ENCODE results near the gene ZNF3.
A peak's percentile ranks its signal among the peaks of the same experiment; 100 is the strongest.
"Not testable (repeated sequence)": the region's sequence is repeated elsewhere in the genome, so short reads cannot be mapped to it uniquely, and the experiment has no call there.

Gene ZNF3

DNA sequence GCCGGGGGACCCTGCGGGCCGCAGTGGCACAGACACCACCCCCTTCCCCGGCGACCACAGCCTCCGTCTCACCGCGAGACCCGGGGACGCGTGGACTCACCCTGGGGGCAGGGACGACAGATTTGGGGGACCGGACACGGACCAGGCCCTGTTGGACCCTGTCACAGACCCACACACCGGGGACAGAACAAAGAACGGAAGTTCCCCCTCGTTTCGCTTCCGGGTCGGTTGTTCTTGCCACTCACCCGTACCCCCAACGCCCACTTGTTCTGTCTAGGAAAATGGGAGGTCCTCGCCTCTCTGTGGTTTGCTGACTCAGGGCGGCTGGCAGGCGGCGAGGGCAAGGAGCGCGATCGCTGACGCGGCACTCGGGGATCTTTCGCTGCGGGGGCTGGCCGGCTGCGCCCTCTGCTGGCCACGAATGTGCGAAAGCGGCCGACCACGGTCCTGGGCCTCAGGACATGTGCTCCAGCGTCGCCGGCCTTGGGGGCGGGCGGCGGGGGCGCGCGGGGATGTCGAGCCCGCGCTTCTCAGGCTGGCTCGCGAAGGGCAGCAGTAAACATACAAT is at the start of gene ZNF3:
Gene ZNF3 (minus strand): TSS at position 189 of the 568 bp plus-strand sequence. CDS start 4,366 bp downstream, outside the sequence.
- peak within 1 kb of the TSS; percentile 95 for H3K4me3 ChIP-seq (ENCODE audit: low read depth, low read length)
- peak; percentile 97 for DNase-seq (ENCODE audit: low read depth)

DNA sequence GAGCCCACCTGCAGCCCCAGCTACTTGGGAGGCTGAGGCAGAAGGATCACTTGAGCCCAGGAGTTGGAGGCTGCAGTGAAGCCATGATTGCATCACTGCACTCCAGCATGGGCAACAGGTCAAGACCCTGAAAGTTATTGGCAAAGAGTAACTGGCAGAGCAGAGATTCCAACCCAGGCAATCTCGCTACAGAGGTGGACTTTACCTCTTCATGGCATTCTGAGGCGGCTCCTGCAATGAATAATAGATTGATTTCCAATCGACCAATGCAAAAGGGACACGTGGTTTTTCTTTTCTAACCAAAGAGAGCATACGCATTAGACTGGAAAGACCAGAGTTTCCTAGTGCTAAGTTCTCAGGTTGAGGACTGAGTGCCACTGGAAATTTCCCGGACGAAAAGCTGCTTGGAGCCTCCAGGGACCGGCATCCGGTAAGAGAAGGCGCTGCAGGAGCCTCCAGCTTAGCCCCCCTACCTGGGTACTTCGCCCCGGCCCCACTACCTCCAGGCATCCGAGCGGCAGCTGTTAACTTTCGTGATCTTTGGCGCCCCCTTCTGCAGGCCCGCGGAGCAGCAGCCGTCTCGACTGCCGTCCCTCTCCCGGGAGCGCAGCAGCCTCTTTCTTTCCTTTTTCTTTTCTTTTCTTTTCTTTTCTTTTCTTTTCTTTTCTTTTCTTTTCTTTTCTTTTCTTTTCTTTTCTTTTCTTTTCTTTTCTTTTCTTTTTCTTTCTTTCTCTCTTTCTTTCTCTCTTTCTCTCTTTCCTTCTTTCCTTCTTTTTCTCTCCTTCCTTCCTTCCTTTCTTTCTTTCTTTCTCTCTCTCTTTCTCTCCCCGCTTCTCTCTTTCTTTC is 49.3 kb upstream of the ZNF3 start:
- no peak overlapping the region for H3K4me3 ChIP-seq (ENCODE audit: low read depth, low read length)
- DNase-seq (ENCODE audit: low read depth), result no peak

DNA sequence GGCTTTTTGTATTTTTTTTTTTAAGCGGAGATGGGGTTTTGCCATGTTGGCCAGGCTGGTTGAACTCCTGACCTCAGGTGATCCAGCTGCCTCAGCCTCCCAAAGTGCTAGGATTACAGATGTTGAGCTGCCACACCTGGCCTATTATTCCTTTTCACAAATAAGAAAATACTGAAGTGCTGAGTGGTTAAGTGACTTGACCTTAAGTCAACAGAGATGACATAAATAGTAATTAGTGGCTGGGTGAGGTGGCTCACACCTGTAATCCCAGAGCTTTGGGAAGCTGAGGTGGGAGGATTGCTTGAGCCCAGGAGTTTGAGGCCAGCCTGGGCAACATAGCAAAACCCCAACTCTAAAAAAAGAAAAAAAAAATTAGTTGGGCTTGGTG is 48.7 kb upstream of the ZNF3 start:
- not testable (repeated sequence) for DNase-seq (ENCODE audit: low read depth); H3K4me3 ChIP-seq (ENCODE audit: low read depth, low read length)

DNA sequence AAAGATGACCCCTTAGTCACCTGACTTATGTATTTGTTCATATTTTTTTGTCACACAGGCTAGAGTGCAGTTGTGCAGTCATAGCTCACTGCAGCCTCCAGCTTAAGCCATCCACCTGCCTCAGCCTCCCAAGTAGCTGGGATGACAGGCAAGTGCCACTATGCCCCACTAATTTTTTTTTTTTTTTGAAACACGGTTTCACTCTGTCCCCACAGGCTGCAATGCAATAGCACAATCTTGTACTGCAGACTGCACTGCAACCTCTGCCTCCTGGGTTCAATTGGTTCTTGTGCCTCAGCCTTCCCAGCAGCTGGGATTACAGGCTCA is 47.1 kb upstream of the ZNF3 start:
- DNase-seq (ENCODE audit: low read depth), result no peak
- no peak overlapping the region for H3K4me3 ChIP-seq (ENCODE audit: low read depth, low read length)

DNA sequence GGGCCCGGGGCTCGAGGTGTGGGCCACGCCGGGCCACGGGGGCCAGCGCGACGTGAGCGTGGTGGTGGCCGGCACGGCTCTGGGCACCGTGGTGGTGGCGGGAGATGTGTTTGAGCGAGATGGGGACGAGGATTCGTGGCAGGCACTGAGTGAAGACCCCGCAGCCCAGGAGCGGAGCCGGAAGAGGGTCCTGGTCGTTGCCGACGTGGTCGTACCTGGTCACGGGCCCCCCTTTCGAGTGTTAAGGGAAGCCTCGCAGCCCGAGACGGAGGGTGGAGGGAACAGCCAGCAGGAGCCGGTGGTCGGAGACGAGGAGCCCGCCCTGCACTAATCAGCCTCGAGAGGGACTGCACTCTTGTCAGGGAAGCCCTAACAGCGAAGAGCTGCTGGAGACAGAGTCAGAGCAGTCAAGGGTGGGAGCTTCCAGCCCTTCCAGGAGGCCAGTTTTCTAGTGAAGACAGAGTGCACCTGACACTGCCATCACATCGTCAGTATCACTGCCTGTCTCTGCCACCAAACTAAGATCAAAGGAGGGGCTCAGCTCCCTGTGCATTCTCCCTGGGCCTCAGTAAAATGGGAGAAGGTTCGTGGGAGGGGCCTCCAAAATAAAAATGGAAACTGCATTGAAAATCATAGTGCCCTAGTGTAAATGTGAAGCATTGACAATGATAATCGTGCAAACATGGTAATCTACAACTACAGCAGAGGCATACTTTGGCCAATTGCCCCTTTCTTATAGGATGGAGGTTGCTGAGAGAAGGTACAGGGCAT is 46.5 kb upstream of the ZNF3 start:
- DNase-seq (ENCODE audit: low read depth), result no peak

DNA sequence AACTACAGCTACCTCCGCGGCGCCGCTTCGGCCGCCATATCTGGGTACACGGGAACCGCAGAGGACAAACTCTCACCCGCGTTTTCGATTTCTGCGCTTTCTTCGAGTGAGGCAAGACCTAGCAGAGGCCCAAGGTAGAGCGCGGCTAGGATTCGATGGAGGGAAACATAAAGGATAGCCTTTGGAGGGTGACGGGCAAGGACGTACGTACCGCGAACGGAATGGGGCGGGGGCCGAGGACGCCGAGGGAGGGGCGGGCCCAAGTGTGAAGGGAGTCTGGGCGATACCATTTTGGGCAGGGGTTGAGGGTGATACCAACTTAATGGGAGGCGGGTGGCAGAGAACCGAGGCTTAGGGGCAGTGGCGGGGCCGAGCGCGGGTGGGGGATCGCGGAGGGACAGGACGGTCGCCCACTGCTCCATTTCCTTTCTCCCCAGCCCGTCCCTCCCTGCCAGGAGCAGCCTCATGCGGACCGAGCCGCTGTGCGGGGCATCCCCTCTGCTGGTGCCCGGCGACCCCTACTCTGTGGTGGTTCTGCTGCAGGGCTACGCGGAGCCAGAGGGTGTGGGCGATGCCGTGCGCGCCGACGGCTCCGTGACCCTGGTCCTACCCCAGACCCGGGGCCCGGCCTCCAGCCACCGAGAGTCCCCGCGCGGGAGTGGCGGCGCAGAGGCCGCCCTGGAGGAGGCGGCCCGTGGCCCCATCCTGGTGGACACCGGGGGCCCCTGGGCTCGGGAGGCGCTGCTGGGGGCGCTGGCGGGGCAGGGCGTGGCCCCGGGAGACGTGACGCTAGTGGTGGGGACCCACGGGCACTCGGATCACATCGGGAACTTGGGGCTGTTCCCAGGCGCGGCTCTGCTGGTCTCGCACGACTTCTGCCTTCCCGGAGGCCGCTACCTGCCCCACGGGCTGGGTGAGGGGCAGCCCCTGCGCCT is 45.7 kb upstream of the ZNF3 start, which contains the start of gene MBLAC1:
Gene MBLAC1 (plus strand): TSS at position 37 of the 935 bp plus-strand sequence. CDS start 429 bp downstream, at position 466.
- peak; percentile 81 for DNase-seq (ENCODE audit: low read depth)
- peak within 1 kb of the TSS; percentile 90 for H3K4me3 ChIP-seq (ENCODE audit: low read depth, low read length)

More for the DNA sequence above, 46.5 kb upstream of the ZNF3 start:
- peak overlapping the region; percentile 90 for H3K4me3 ChIP-seq (ENCODE audit: low read depth, low read length)

DNA sequence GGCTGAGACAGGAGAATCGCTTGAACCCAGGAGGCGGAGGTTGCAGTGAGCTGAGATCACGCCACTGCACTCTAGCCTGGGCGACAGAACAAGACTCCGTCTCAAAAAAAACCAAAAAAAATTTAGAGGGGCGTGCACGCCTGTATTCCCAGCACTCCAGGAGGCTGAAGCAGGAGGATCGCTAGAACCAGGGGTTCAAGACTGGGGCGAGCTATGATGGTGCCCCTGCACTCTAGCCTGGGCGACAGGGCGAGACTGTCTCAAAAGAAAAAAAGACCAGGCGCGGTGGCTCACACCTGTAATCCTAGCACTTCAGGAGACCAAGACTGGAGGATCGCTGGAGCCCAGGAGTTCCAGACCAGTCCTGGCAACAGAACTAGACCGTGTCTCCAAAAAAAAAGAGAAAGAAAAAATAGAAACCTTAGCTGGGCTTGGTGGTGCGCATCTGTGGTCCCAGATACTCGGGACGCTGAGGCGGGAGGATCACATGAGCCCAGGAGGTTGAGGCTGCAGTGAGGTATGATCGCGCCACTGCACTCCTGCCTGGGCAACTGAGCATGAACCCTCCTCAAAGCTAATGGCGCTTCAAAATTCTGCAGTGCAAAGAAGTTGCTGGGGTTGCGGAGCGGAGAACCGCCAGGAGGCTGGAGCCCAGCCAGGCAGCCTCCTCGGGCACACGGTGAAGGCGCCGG is 44.9 kb upstream of the ZNF3 start:
- peak overlapping the region; percentile 90 for H3K4me3 ChIP-seq (ENCODE audit: low read depth, low read length)
- DNase-seq (ENCODE audit: low read depth), result no peak

DNA sequence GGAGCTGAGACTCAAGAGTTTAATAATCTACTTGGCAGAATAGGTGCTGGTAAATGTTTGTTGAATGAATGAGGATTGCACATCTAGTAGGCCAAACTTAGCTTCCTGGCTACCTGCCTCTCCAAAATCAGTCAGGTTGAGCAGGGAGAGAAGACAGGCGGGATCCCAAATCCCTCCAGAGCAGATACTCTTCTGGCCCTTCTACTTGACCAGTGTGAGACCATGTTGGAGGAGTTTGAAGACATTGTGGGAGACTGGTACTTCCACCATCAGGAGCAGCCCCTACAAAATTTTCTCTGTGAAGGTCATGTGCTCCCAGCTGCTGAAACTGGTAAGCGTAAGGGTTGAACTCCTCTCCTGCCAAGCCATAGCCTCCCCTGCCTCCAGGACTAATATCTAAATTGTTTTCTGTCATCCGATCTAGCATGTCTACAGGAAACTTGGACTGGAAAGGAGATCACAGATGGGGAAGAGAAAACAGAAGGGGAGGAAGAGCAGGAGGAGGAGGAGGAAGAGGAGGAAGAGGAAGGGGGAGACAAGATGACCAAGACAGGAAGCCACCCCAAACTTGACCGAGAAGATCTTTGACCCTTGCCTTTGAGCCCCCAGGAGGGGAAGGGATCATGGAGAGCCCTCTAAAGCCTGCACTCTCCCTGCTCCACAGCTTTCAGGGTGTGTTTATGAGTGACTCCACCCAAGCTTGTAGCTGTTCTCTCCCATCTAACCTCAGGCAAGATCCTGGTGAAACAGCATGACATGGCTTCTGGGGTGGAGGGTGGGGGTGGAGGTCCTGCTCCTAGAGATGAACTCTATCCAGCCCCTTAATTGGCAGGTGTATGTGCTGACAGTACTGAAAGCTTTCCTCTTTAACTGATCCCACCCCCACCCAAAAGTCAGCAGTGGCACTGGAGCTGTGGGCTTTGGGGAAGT is 43.0 kb upstream of the ZNF3 start:
- H3K4me3 ChIP-seq (ENCODE audit: low read depth, low read length), result no peak overlapping the region
- DNase-seq (ENCODE audit: low read depth), result no peak

DNA sequence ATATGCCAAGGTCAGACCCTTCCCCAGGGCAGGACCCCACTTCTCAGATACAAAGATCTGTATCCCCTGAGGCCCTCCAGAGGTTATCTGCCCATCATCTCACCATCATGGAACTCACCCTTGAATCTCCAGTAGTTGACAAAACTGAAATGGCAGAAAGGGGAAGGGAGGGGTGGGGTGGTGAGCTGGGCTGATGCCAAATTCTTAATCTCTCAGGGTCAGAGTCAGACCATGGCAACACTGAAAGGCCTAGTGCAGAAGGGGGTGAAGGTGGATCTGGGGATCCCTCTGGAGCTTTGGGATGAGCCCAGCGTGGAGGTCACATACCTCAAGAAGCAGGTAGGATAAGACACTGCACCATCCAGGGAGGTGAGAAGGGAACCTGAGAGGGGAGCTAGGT is 41.0 kb upstream of the ZNF3 start:
- no peak for DNase-seq (ENCODE audit: low read depth)
- no peak overlapping the region for H3K4me3 ChIP-seq (ENCODE audit: low read depth, low read length)

DNA sequence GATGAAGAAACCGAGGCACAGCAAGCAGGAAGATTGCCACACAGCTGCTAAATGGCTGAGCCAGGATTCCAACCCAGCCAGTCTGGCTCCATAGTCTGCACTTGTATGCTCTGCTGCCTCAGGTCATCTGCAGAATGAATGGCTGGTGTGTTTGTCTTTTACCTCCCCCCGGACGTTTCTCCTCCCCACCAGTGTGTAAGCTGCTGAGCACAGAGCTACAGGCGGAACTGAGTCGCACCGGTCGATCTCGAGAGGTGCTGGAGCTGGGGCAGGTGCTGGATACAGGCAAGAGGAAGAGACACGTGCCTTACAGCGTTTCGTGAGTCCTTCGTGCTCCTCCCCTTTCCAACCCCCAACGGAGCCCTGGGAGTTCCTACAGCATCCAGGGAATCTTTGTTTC is 40.5 kb upstream of the ZNF3 start:
- DNase-seq (ENCODE audit: low read depth), result no peak
- H3K4me3 ChIP-seq (ENCODE audit: low read depth, low read length), result no peak overlapping the region

DNA sequence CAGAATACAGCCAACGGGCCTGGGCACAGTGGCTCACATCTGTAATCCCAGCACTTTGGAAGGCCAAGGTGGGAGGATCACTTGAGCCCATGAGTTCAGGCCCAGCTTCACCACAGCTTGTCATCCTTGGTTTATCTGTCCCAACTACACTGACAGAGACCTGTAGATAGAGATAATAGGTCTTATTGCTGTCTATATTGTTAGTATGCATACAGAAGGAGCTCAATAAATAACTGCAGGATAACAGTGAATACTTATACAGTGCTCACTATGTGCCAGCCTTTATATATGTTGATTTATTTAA is 39.2 kb upstream of the ZNF3 start:
- DNase-seq (ENCODE audit: low read depth), result no peak
- peak overlapping the region; percentile 96 for H3K4me3 ChIP-seq (ENCODE audit: low read depth, low read length)

DNA sequence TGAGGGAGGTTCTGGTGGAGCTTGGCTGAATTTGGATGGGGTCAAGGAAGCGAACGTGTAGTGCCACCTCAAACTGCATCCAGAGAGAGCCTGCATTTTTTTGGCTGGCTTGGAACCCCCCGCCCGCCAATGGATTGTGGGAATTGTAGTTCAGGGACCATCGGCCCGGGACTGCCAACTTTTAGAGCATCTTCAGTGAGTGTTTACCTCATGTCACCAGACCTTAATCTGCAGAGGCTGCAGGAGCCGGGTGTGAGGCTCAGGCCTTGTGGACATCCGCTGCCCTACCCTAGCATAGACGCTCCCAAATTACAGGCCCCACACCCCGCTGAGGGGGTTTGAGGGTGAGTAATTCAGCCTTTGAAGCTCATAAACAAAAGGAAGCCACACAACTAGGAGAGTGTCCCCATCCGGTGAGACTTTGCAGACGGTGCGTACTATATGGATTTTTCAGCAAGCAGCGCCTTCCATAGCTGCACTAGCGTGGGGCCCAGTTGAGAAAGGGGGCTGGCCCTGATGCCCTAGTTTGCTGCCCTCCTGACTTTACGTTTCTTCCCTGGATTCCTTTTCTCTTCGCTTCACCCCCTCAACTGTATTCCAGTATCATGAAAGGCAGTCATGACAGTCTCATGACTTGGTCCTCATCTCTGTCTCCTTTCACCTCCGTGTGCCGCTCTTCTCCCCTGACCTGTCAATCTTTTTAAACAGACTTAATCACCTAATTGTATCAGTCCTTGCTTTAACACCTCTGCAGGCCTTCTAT is 38.6 kb upstream of the ZNF3 start:
- peak overlapping the region; percentile 96 for H3K4me3 ChIP-seq (ENCODE audit: low read depth, low read length)
- no peak for DNase-seq (ENCODE audit: low read depth)

DNA sequence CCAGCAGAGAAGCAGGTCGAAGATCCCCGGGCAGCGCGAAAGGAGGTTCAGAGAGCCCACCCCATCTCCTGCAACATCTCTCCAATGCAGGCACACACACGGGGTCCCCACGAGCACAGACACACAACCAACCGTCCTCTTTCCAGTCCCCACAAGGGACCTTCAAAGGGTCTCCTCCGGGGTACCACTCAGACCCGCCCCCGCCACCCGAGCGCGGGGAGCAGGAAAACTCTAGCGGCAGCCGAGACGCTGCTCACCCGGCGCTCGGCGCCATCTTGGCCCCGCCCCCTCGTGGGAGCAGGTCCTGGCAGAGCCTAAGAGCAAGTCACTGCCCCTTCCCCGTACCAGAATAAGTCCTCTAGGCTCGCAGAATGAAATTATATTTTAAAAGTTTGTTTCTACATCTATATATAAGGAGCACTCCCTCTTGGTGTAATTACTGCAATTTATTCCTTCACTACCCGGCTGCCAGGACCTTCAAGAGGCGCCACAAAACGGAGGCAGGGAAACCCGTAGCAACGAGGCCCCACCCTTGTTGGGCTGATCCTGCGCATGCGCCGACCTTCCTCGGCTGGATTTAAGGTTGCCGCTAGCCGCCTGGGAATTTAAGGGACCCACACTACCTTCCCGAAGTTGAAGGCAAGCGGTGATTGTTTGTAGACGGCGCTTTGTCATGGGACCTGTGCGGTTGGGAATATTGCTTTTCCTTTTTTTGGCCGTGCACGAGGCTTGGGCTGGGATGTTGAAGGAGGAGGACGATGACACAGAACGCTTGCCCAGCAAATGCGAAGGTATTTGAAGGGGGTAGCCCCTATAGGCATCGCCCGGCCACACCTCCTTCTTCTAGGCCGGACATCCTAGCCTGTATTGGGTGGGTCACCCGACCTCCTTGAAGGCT is 37.8 kb upstream of the ZNF3 start, which contains the start of the genes CNPY4 and TAF6:
Gene CNPY4 (plus strand): TSS at position 563 of the 898 bp plus-strand sequence. CDS start 111 bp downstream, at position 674.
Gene TAF6 (minus strand): TSS at position 287 of the 898 bp plus-strand sequence. CDS start 5,149 bp downstream, outside the sequence.
- peak within 1 kb of the TSS; percentile 96 for H3K4me3 ChIP-seq (ENCODE audit: low read depth, low read length)
- DNase-seq (ENCODE audit: low read depth), result peak; percentile 78

DNA sequence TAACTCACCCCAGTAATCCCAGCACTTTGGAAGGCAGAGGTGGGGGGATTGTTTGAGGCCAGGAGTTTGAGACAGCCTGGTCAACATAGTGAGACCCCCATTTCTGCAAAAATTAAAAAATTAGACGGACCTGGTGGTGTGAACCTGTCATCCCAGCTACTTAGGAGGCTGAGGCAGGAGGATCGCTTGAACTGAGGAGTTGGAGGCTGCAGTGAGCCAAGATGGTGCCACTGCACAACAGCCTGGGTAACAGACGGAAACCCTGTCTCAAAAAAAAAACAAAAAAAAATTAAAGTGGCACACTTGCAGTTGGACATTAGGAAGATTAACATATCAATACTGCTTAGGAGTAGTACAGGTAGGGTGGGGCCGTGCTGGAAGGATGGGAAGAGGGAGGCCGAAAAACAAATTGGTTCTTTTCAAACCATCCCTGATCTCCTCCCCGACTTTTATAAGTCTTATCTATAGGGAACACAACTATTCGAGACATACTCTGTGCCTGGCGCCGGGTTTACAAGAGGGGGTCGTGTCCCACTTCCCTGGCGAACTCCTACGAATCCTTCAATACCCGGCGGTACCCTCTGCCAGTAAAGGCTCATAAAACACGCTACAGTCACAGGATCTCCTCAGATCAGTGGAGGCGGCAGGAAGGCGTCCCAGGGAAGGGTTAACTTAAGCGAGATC is 37.0 kb upstream of the ZNF3 start:
- no peak for DNase-seq (ENCODE audit: low read depth)
- H3K4me3 ChIP-seq (ENCODE audit: low read depth, low read length), result peak overlapping the region; percentile 96

DNA sequence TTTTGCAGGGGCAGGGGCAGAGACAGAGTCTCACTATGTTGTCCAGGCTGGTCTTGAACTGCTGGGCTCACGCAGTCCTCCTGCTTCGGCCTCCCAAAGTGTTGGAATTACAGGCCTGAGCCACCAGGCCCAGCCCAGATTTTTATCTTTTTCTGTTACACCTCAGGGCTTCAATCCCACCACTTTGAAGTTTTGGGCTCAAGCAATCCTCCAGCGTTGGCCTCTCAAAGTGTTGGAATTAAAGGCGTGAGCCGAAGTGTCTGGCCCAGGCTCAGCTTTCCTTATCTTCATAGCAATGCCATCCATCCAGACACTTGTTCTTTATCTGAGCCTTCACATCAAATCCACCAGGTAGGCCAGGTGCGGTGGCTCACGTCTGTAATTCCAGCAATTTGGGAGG is 33.5 kb upstream of the ZNF3 start:
- no peak overlapping the region for H3K4me3 ChIP-seq (ENCODE audit: low read depth, low read length)
- no peak for DNase-seq (ENCODE audit: low read depth)

Measured in skeletal muscle cell (primary cell).